ENCODE results near the gene KCNQ1. TPM values are rescaled to one million over a fixed set of nuclear protein-coding genes. Genes with fewer than 3 reads are reported as not detected.

Gene KCNQ1
- polyA plus RNA-seq, 2 donors = 0.31 to 0.52 TPM

GRCh38 chr11:2570211-2570811, 125.5 kb downstream of the KCNQ1 start:
- Histone ChIP-seq H3K36me3 (ENCODE audit: control insufficient read depth in 2 of 2, insufficient read depth in 2 of 2, low read length in 1 of 2) (no peaks in the 10 kb centered on the region), H3K4me3 (ENCODE audit: low read depth in 1 of 2, low read length in 2 of 2) (no peak overlapping the region), H3K27me3 (ENCODE audit: control insufficient read depth in 1 of 2, insufficient read depth in 2 of 2, low read length in 2 of 2) (no peaks in the 10 kb centered on the region), H3K27ac (ENCODE audit: low read depth in 2 of 2, low read length in 1 of 2) (no peak overlapping the region), H3K9me3 (ENCODE audit: control insufficient read depth in 2 of 2, insufficient read depth in 1 of 2, low read depth in 1 of 2, low read length in 1 of 2) (peaks cover 0 to 2% of the 10 kb centered on the region in 2 donors), H3K4me1 (ENCODE audit: control insufficient read depth in 2 of 2, insufficient read depth in 2 of 2, low read length in 1 of 2) (peaks cover 0 to 6% of the 10 kb centered on the region in 2 donors)
- WGBS, 2 donors = 97 to 99% methylated on average over 25 to 26 of the region's 26 CpGs

DNA sequence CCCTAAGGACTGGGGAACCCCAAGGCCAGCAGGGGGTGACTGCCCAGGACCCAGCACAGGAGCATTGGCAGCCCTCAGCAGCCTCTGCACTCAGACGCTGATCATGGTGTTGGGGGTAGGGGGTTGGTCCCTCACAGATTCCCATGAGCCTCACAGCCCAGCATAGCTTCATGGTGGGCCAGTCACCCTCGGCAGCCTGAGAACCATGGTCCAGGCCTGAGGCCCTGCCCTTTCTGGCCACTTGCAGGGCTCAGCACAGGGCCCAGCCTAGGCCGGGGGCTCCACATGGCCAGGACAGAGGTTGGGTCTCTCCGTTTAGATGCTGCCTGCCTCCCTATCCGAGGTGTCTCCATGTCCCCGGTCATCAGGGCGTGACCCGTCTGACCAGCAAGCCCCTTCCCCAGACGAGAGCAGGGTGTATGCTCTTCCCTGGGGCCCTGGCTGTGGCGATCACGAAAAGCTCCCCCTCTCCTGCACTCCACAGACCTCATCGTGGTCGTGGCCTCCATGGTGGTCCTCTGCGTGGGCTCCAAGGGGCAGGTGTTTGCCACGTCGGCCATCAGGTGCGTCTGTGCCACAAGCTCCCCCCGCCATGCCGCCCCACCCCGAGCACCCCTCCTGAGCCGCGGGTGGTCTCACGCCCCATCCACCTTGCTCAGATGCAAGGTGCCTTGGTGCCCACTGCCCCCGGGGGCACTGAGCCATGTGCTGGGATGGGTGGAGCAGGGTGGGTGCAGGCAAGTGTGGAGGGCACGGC, 126.2 kb downstream of the KCNQ1 start:
- H3K4me3 ChIP-seq (ENCODE audit: low read depth in 1 of 2, low read length in 2 of 2) = no peak overlapping the region
- 93 to 95% methylated on average over 21 to 25 of the region's 25 CpGs for WGBS, 2 donors
- H3K27ac ChIP-seq (ENCODE audit: low read depth in 2 of 2, low read length in 1 of 2) = no peak overlapping the region
- peaks cover 0 to 2% of the 10 kb centered on the region in 2 donors for H3K9me3 ChIP-seq (ENCODE audit: control insufficient read depth in 2 of 2, insufficient read depth in 1 of 2, low read depth in 1 of 2, low read length in 1 of 2)
- no peaks in the 10 kb centered on the region for H3K27me3 ChIP-seq (ENCODE audit: control insufficient read depth in 1 of 2, insufficient read depth in 2 of 2, low read length in 2 of 2)
- H3K4me1 ChIP-seq (ENCODE audit: control insufficient read depth in 2 of 2, insufficient read depth in 2 of 2, low read length in 1 of 2) = peaks cover 0 to 6% of the 10 kb centered on the region in 2 donors
- H3K36me3 ChIP-seq (ENCODE audit: control insufficient read depth in 2 of 2, insufficient read depth in 2 of 2, low read length in 1 of 2) = no peaks in the 10 kb centered on the region

DNA sequence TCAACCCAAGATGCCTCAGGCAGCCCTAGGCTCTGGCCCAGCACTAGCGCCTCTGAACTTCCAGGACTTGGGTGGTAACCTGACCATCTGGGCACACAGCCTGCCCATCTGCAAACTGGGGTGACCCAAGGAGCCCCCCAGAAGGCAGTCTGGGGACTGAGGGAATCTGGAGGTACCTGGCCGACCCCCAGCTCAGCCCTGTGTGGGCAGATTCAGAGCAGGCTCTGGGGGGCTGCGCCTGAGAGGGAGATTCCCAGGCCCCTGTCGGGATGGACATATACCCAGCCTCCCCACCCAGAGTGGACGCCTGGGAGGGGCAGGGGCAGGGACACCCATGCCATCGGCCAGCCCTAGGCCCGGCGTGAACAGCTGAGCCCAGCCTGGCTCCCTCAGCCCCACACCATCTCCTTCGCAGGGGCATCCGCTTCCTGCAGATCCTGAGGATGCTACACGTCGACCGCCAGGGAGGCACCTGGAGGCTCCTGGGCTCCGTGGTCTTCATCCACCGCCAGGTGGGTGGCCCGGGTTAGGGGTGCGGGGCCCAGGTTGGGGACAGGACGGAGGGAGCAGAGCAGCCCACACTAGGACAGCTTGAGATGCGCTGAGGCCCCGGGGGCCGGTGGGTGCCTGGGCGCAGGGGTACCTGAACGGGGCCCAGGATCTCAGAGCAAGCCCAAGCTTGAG, 126.9 kb downstream of the KCNQ1 start:
- Histone ChIP-seq H3K27me3 (ENCODE audit: control insufficient read depth in 1 of 2, insufficient read depth in 2 of 2, low read length in 2 of 2) (no peaks in the 10 kb centered on the region), H3K9me3 (ENCODE audit: control insufficient read depth in 2 of 2, insufficient read depth in 1 of 2, low read depth in 1 of 2, low read length in 1 of 2) (peaks cover 0 to 2% of the 10 kb centered on the region in 2 donors), H3K36me3 (ENCODE audit: control insufficient read depth in 2 of 2, insufficient read depth in 2 of 2, low read length in 1 of 2) (no peaks in the 10 kb centered on the region), H3K4me3 (ENCODE audit: low read depth in 1 of 2, low read length in 2 of 2) (no peak overlapping the region), H3K27ac (ENCODE audit: low read depth in 2 of 2, low read length in 1 of 2) (no peak overlapping the region), H3K4me1 (ENCODE audit: control insufficient read depth in 2 of 2, insufficient read depth in 2 of 2, low read length in 1 of 2) (peaks cover 0 to 6% of the 10 kb centered on the region in 2 donors)
- WGBS, 2 donors = 94 to 98% methylated on average over 21 to 23 of the region's 23 CpGs

DNA sequence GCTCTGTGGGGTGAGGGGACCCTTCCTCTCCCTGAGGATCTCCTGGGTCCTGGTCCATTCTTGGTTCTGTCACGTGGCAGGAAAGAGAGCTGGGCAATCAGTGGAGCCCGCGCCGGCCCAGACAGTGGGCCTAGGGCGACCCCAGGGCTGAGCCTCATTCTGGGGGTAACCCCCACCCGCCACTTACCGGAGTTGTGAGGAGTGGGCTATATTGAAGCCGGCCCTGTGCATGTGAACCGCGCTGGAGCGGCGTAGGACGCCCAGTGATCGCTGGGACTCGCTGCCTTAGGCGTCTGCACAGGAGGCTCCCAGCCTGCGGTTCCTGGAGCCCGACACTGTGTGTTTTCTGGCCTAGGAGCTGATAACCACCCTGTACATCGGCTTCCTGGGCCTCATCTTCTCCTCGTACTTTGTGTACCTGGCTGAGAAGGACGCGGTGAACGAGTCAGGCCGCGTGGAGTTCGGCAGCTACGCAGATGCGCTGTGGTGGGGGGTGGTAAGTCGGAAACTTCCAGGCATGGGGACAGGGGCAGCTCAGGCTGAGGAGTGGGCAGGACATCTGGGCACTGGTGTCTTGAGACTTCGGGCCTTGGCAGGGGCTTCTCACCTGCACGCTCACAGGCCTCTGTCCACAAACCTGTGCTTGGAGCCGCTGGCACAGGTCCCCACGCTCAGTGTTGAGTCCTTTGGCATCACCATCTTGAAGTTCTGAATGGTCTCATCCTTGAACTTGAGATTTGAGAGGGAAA, 127.9 kb downstream of the KCNQ1 start:
- Histone ChIP-seq H3K27ac (ENCODE audit: low read depth in 2 of 2, low read length in 1 of 2) (no peak overlapping the region), H3K4me1 (ENCODE audit: control insufficient read depth in 2 of 2, insufficient read depth in 2 of 2, low read length in 1 of 2) (peaks cover 0 to 6% of the 10 kb centered on the region in 2 donors), H3K27me3 (ENCODE audit: control insufficient read depth in 1 of 2, insufficient read depth in 2 of 2, low read length in 2 of 2) (no peaks in the 10 kb centered on the region), H3K4me3 (ENCODE audit: low read depth in 1 of 2, low read length in 2 of 2) (no peak overlapping the region), H3K36me3 (ENCODE audit: control insufficient read depth in 2 of 2, insufficient read depth in 2 of 2, low read length in 1 of 2) (no peaks in the 10 kb centered on the region), H3K9me3 (ENCODE audit: control insufficient read depth in 2 of 2, insufficient read depth in 1 of 2, low read depth in 1 of 2, low read length in 1 of 2) (peaks cover 0 to 2% of the 10 kb centered on the region in 2 donors)
- WGBS, 2 donors = 96 to 98% methylated on average over 33 of the region's 33 CpGs

DNA sequence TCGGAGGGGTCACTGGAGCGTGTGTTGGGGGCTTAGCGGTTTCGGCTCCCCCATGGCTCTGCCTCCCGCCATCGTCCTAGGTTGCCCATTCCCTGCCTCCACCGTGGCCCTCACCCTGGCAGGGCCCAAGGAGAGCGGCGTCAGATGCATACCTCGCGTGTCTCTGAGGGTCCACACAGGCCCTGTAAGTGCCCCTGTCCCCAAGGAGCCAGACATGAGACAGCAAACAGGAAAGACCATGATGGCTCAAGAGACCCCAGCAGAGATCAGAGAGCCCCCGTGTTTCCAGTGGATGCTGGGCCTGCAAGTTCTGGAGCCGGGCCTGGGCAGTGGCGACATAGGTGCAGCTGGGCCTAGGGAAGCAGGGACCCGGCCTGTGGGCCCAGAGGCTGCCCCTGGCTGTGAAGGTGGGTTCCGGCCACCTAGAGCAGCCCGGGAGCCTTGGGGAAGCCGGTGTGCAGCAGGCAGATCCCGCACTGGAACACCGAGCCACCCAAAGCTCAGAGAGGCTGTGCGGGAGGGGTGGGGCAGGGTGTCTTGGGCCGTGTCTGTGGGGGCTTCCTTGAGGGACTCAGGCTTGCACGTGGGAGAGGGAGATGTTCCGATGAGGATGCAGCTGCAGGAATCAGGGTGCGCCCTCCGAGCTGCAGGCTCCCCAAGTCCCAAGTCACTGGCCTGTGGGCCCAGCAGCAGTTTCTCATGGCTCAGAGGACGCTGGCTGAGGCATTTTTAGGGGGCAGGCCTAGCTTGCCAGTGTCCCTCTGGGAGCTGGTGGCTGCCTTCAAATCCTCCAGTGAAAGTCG, 128.6 kb downstream of the KCNQ1 start:
- WGBS, 2 donors = 94 to 95% methylated on average over 28 of the region's 28 CpGs
- no peaks in the 10 kb centered on the region for H3K36me3 ChIP-seq (ENCODE audit: control insufficient read depth in 2 of 2, insufficient read depth in 2 of 2, low read length in 1 of 2)
- no peaks in the 10 kb centered on the region for H3K27me3 ChIP-seq (ENCODE audit: control insufficient read depth in 1 of 2, insufficient read depth in 2 of 2, low read length in 2 of 2)
- H3K27ac ChIP-seq (ENCODE audit: low read depth in 2 of 2, low read length in 1 of 2) = no peak overlapping the region
- H3K4me1 ChIP-seq (ENCODE audit: control insufficient read depth in 2 of 2, insufficient read depth in 2 of 2, low read length in 1 of 2) = peaks cover 0 to 6% of the 10 kb centered on the region in 2 donors
- no peak overlapping the region for H3K4me3 ChIP-seq (ENCODE audit: low read depth in 1 of 2, low read length in 2 of 2)
- peaks cover 0 to 2% of the 10 kb centered on the region in 2 donors for H3K9me3 ChIP-seq (ENCODE audit: control insufficient read depth in 2 of 2, insufficient read depth in 1 of 2, low read depth in 1 of 2, low read length in 1 of 2)

- WGBS, 2 donors = 88 to 89% methylated on average over 22 of the region's 22 CpGs
- Histone ChIP-seq H3K4me1 (ENCODE audit: control insufficient read depth in 2 of 2, insufficient read depth in 2 of 2, low read length in 1 of 2) (peaks cover 0 to 6% of the 10 kb centered on the region in 2 donors), H3K27me3 (ENCODE audit: control insufficient read depth in 1 of 2, insufficient read depth in 2 of 2, low read length in 2 of 2) (no peaks in the 10 kb centered on the region)
These were observed 129.3 kb downstream of the KCNQ1 start for GRCh38 chr11:2574043-2574552.

GRCh38 chr11:2574553-2575535, 130.0 kb downstream of the KCNQ1 start:
- Histone ChIP-seq H3K36me3 (ENCODE audit: control insufficient read depth in 2 of 2, insufficient read depth in 2 of 2, low read length in 1 of 2) (no peaks in the 10 kb centered on the region), H3K27ac (ENCODE audit: low read depth in 2 of 2, low read length in 1 of 2) (no peak overlapping the region), H3K4me1 (ENCODE audit: control insufficient read depth in 2 of 2, insufficient read depth in 2 of 2, low read length in 1 of 2) (peaks cover 0 to 6% of the 10 kb centered on the region in 2 donors), H3K9me3 (ENCODE audit: control insufficient read depth in 2 of 2, insufficient read depth in 1 of 2, low read depth in 1 of 2, low read length in 1 of 2) (peaks cover 0 to 2% of the 10 kb centered on the region in 2 donors), H3K27me3 (ENCODE audit: control insufficient read depth in 1 of 2, insufficient read depth in 2 of 2, low read length in 2 of 2) (no peaks in the 10 kb centered on the region), H3K4me3 (ENCODE audit: low read depth in 1 of 2, low read length in 2 of 2) (no peak overlapping the region)
- 65 to 69% methylated on average over 42 to 45 of the region's 45 CpGs for WGBS, 2 donors

More at GRCh38 chr11:2574043-2574552, 129.3 kb downstream of the KCNQ1 start:
- Histone ChIP-seq H3K4me3 (ENCODE audit: low read depth in 1 of 2, low read length in 2 of 2) (no peak overlapping the region), H3K36me3 (ENCODE audit: control insufficient read depth in 2 of 2, insufficient read depth in 2 of 2, low read length in 1 of 2) (no peaks in the 10 kb centered on the region), H3K27ac (ENCODE audit: low read depth in 2 of 2, low read length in 1 of 2) (no peak overlapping the region), H3K9me3 (ENCODE audit: control insufficient read depth in 2 of 2, insufficient read depth in 1 of 2, low read depth in 1 of 2, low read length in 1 of 2) (peaks cover 0 to 2% of the 10 kb centered on the region in 2 donors)

- H3K27ac ChIP-seq (ENCODE audit: low read depth in 2 of 2, low read length in 1 of 2) = no peak overlapping the region
- H3K9me3 ChIP-seq (ENCODE audit: control insufficient read depth in 2 of 2, insufficient read depth in 1 of 2, low read depth in 1 of 2, low read length in 1 of 2) = peaks cover 0 to 2% of the 10 kb centered on the region in 2 donors
- no peaks in the 10 kb centered on the region for H3K36me3 ChIP-seq (ENCODE audit: control insufficient read depth in 2 of 2, insufficient read depth in 2 of 2, low read length in 1 of 2)
- peaks cover 0 to 6% of the 10 kb centered on the region in 2 donors for H3K4me1 ChIP-seq (ENCODE audit: control insufficient read depth in 2 of 2, insufficient read depth in 2 of 2, low read length in 1 of 2)
- H3K4me3 ChIP-seq (ENCODE audit: low read depth in 1 of 2, low read length in 2 of 2) = no peak overlapping the region
- 92% methylated on average over 17 of the region's 17 CpGs for WGBS, 2 donors
- H3K27me3 ChIP-seq (ENCODE audit: control insufficient read depth in 1 of 2, insufficient read depth in 2 of 2, low read length in 2 of 2) = no peaks in the 10 kb centered on the region
These were observed 130.8 kb downstream of the KCNQ1 start for GRCh38 chr11:2575591-2576051.

All from esophagus (tissue), 2 donors.